ENCODE data around the gene PDLIM1. TPM values are rescaled to one million over a fixed set of nuclear protein-coding genes. Genes with fewer than 3 reads are reported as not detected.

PDLIM1 gene
- total and polyA plus RNA-seq, 2 of the 13 experiments (the other 11 are each of a cell fraction or from before 2014, with no cell fraction given), result 119 to 123 TPM

- TF ChIP-seq ZNF160 (CRISPR knock-in tag; IDR thresholded peaks at IDR 0.05) (no peak), FOSL2 (CRISPR knock-in tag; IDR thresholded peaks at IDR 0.05) (peak; percentile 66), NR2F6 (IDR thresholded peaks at IDR 0.05) (0 out of 2 replicates have a peak, but pooled peaks have one; percentile 9), NR2F6 (CRISPR knock-in tag; IDR thresholded peaks at IDR 0.05) (no peak), KDM2A (CRISPR knock-in tag; IDR thresholded peaks at IDR 0.05; ENCODE audit: borderline replicate concordance, low read depth) (no peak), ZNF292 (CRISPR knock-in tag; IDR thresholded peaks at IDR 0.05; ENCODE audit: borderline replicate concordance, low read depth) (peak; percentile 23; the same call in 1 of the 2 replicates), TSC22D2 (CRISPR knock-in tag; IDR thresholded peaks at IDR 0.05; ENCODE audit: borderline replicate concordance) (no peak), ETV5 (CRISPR knock-in tag; IDR thresholded peaks at IDR 0.05; ENCODE audit: borderline replicate concordance) (no peak), SAP130 (CRISPR knock-in tag; IDR thresholded peaks at IDR 0.05; ENCODE audit: low read depth) (peak; percentile 42; the same call in 1 of the 2 replicates), HNRNPH1 (optimal IDR thresholded peaks at IDR 0.05; ENCODE audit: low read depth, low read length) (no peak), THAP11 (CRISPR knock-in tag; IDR thresholded peaks at IDR 0.05) (0 out of 2 replicates have a peak, but pooled peaks have one; percentile 16), ZNF331 (CRISPR knock-in tag; IDR thresholded peaks at IDR 0.05) (peak; percentile 57; the same call in 1 of the 2 replicates), ATF7 (IDR thresholded peaks at IDR 0.05) (no peak), ATF7 (CRISPR knock-in tag; IDR thresholded peaks at IDR 0.05) (no peak), HNF4A (CRISPR knock-in tag; IDR thresholded peaks at IDR 0.05) (peak; percentile 47; the same call in 1 of the 2 replicates), ETS1 (CRISPR knock-in tag; IDR thresholded peaks at IDR 0.05) (no peak), ZNF350 (CRISPR knock-in tag; IDR thresholded peaks at IDR 0.05; ENCODE audit: borderline replicate concordance, low read depth) (no peak), ZNF333 (CRISPR knock-in tag; IDR thresholded peaks at IDR 0.05; ENCODE audit: borderline replicate concordance) (no peak)
- TF ChIP-seq, protein P1, sequence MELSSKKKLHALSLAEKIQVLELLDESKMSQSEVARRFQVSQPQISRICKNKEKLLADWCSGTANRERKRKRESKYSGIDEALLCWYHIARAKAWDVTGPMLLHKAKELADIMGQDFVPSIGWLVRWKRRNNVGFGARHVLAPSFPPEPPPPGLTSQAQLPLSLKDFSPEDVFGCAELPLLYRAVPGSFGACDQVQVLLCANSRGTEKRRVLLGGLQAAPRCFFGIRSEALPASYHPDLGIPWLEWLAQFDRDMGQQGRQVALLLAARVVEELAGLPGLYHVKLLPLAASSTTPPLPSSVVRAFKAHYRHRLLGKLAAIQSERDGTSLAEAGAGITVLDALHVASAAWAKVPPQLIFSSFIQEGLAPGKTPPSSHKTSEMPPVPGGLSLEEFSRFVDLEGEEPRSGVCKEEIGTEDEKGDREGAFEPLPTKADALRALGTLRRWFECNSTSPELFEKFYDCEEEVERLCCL (CRISPR knock-in tag; IDR thresholded peaks at IDR 0.05; ENCODE audit: borderline replicate concordance), result no peak
- TF ChIP-seq, protein P2, sequence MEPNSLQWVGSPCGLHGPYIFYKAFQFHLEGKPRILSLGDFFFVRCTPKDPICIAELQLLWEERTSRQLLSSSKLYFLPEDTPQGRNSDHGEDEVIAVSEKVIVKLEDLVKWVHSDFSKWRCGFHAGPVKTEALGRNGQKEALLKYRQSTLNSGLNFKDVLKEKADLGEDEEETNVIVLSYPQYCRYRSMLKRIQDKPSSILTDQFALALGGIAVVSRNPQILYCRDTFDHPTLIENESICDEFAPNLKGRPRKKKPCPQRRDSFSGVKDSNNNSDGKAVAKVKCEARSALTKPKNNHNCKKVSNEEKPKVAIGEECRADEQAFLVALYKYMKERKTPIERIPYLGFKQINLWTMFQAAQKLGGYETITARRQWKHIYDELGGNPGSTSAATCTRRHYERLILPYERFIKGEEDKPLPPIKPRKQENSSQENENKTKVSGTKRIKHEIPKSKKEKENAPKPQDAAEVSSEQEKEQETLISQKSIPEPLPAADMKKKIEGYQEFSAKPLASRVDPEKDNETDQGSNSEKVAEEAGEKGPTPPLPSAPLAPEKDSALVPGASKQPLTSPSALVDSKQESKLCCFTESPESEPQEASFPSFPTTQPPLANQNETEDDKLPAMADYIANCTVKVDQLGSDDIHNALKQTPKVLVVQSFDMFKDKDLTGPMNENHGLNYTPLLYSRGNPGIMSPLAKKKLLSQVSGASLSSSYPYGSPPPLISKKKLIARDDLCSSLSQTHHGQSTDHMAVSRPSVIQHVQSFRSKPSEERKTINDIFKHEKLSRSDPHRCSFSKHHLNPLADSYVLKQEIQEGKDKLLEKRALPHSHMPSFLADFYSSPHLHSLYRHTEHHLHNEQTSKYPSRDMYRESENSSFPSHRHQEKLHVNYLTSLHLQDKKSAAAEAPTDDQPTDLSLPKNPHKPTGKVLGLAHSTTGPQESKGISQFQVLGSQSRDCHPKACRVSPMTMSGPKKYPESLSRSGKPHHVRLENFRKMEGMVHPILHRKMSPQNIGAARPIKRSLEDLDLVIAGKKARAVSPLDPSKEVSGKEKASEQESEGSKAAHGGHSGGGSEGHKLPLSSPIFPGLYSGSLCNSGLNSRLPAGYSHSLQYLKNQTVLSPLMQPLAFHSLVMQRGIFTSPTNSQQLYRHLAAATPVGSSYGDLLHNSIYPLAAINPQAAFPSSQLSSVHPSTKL (CRISPR knock-in tag; IDR thresholded peaks at IDR 0.05), result 0 out of 2 replicates have a peak, but pooled peaks have one; percentile 7
- TF ChIP-seq, protein P3, sequence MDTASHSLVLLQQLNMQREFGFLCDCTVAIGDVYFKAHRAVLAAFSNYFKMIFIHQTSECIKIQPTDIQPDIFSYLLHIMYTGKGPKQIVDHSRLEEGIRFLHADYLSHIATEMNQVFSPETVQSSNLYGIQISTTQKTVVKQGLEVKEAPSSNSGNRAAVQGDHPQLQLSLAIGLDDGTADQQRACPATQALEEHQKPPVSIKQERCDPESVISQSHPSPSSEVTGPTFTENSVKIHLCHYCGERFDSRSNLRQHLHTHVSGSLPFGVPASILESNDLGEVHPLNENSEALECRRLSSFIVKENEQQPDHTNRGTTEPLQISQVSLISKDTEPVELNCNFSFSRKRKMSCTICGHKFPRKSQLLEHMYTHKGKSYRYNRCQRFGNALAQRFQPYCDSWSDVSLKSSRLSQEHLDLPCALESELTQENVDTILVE (CRISPR knock-in tag; IDR thresholded peaks at IDR 0.05), result no peak
Observed at GRCh38 chr10:95282107-95282506, 8.7 kb downstream of the PDLIM1 start (continued).
